Liver (tissue), 3 donors: ENCODE measurements around the gene FRZB.

Experiments used
- CTCF ChIP-seq: fragments of 150-350 bp; IDR thresholded peaks from 2 replicates; pipeline ENCODE4 v1.5.1; 2017; ENCODE audit warnings: improper control_type of control experiment, low read depth, low read length; ENCODE audit not compliant: missing input control
- JUND ChIP-seq, 2 donors: IDR thresholded peaks; 2 replicates each; pipeline ENCODE4 v1.6.1; 2016; ENCODE audit warnings: antibody characterized with exemption in 2 of 2
- MAX ChIP-seq: IDR thresholded peaks from 2 replicates; pipeline ENCODE4 v1.6.1; 2016; ENCODE audit warnings: antibody characterized with exemption
- RAD21 ChIP-seq, 2 donors: IDR thresholded peaks; 2 replicates each; pipeline ENCODE4 v1.6.1; 2016; ENCODE audit warnings: antibody characterized with exemption in 2 of 2, mild to moderate bottlenecking in 2 of 2
- REST ChIP-seq: IDR thresholded peaks from 2 replicates; pipeline ENCODE4 v1.6.1; 2016; ENCODE audit warnings: antibody characterized with exemption, mild to moderate bottlenecking
- SP1 ChIP-seq: IDR thresholded peaks from 2 replicates; pipeline ENCODE4 v1.6.1; 2018; ENCODE audit warnings: antibody characterized with exemption, mild to moderate bottlenecking
- TAF1 ChIP-seq: conservative IDR thresholded peaks from 2 replicates; pipeline ENCODE4 v1.6.1; 2016; ENCODE audit warnings: antibody characterized with exemption, mild to moderate bottlenecking
- YY1 ChIP-seq: IDR thresholded peaks from 2 replicates; pipeline ENCODE4 v1.6.1; 2016; ENCODE audit warnings: antibody characterized with exemption, mild to moderate bottlenecking
- donor health status: healthy.
- donor health status: healthy.

- no peak for TF ChIP-seq CTCF
- TF ChIP-seq TAF1, result no peak
- TF ChIP-seq YY1, result no peak
- no peak for TF ChIP-seq RAD21 (IDR thresholded peaks at IDR 0.05)
- no peak for TF ChIP-seq REST
- no peak for TF ChIP-seq JUND (IDR thresholded peaks at IDR 0.05)
- TF ChIP-seq MAX, result no peak
- TF ChIP-seq SP1, result no peak
Measured at GRCh38 chr2:182822733-182823132, 43.7 kb downstream of the FRZB start.
